Stimulated activated CD4-positive, alpha-beta T cell treated with anti-CD3 and anti-CD28 coated beads, Interleukin-2, amount 100 ng/mL, for 4 hours (primary cell): ENCODE data around the gene BTNL2.
A peak's percentile ranks its signal among the peaks of the same experiment; 100 is the strongest.

Source experiments
- DNase-seq: peaks from one replicate; pipeline ENCODE4 v3.0.0-alpha.2; 2020; ENCODE audit warnings: low read depth

BTNL2 gene

DNA sequence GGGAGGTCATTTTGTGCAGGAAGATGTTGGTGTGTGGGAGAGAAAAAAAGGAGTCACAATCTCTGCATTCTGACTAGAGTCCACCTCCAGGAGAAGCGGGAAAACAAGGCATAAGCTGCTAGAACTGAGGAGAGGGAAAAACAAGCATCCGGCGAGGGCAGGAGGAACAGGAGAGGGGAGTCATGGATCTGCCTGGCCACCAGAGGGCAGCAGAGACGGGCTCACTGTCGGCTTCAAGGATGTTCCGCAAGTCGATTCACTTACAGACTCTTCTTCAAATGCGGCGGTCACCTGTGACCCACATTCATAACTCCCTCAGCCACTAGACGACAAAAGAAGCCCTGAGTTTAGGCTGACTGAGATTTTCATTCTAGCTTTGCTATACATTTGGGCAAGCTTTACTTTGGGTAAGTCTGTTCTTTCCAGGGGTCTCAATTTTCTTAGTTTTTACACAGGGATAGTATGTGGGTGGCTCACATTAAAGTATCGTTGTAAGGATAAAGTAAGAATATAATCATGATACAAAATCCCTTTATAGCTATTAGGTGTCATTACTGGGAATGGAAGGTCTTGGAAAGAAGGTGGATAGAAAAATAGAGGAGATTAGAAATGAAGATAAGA lies 6.6 kb upstream of the BTNL2 start:
- peak; percentile 72 for DNase-seq

DNA sequence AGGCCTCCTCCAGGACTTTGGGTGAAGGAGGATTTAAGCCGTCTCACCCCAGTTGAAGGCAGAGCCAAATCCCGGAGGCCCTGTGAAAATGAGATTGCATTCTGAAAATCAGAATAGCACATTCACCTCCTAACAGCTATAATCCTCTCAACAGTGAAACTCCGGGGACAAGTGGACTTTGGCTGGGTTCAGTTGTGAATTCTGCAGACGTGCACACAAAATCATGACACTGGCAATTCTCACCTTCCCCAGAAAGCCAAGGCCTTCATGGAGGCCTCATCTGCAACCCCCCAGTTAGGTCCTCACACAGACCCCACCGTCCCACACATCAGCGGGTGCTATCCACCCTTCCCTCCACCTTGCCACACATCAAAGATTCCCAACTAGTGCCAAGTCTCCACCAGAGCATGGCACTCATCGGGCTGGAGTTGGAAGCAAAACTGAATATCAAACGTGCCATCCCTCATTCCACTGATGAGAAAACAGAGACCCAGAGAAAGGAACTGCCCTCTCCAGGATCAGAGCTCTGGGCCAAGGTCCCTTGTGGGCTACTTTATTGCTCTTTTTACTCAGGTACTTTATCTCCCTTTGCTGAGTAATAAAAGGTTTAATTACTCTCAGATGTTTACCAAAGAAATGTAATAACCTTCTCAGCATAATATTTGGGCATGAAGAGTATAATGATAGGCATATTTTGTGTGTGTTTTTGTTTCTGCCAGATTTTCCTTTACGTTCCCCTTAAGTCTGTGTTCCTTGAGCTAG lies 4.8 kb upstream of the BTNL2 start:
- DNase-seq, result no peak

DNA sequence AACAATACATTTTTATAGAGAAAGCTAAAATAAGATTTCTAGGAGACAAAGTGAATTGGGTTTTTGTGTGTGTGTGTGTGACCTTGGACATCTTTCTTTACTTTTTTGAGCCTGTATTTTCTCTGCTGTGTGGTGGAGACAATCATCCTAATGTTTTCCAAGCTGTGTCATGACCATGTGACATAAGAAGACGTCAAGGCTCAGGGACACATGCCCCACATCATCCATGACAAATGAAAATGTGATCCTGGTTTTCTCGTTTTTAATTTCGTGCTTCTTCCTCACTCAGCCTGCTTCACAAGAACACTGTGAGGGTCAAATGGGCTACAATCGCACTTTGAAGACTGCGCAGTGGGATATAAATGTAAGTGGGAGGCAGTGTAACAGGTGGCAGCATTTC lies 3.9 kb upstream of the BTNL2 start:
- no peak for DNase-seq

DNA sequence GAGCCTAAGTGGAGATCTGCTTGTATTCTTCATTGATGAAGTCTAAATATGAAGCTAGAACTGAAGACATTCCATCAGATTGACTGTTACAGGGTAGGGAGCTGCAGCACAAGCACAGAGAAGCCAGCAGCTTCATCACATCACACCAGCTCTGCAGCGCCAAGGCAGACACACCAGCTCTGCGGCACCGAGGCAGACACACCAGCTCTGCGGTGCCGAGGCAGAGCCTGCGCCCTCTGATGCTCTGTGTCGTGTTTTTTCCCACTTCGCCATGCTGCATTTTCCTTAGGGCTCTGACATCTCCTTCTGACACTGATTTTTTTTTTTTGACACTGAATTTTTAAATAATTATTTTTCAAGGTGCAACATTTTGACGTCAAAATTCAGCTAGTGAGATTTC lies 784 bp downstream of the BTNL2 start:
- no peak for DNase-seq

DNA sequence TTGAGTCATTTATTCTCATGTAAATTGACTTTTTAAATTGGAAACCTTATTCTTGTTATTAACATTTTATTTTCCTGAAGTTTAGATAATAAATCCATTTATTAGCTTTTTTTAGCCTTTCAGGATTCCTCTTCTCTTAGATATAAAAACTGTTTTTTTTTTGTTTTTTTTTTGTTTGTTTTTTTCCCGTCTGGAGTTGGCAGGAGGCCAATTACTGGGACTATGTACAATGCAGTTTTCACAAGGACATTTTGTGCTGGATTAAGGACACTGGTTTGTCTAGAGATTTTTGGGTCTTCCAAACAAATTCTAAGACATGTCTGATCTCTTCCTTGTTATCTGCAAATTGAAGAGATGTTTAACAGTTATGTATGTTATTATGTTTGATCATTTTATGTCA lies 1.3 kb downstream of the BTNL2 start:
- DNase-seq, result no peak

DNA sequence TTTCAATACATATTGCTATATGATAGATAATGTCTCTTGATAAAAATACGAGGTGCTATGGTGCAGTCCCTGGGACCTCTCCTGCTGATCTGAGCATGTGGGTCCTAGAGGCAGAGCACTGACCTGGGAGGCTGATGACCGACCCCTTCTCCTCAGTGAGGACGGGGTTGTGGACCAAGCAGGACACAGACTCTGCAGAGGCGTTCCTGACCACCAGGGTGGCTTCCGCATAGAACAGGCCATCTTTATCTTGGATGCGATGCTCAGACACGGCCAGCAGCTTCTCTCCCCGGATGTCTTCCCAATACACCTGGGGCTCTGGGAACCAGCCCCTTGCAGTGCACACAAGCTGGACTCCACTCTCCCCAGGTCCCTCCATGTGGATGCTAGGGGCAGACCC lies 4.2 kb downstream of the BTNL2 start:
- DNase-seq, result no peak

DNA sequence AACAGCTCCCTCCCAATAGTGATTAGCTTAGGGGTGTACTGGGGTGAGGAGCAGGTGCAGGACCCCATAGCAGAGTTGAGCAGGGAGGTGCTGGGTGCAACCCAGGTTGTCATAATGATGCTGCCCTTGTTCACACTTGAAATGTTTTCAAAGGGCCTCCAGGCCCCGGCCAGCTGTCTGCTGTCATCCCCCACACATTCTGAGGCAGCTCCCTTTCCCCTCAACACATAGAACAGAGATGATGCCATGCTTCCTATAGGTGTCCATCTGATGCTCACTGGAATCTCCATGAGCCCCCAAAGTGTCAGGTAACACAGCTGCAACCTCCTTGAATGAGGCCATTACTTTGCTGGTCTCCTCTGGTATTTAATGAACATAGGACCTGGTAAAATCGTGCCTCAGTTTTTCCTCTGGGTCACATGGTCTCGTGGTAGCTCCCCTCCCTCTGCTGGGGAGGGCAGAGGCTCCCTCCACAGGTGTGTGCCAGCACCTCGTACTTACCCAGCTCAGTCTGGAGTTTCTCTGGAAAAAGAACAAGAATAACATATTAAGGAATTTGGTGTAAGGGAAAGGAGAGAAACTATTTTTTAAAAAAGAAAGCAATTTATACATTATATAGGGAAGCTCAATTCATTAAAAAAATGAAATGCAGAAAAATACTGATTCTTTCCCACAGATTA lies 5.6 kb downstream of the BTNL2 start:
- DNase-seq, result no peak

DNA sequence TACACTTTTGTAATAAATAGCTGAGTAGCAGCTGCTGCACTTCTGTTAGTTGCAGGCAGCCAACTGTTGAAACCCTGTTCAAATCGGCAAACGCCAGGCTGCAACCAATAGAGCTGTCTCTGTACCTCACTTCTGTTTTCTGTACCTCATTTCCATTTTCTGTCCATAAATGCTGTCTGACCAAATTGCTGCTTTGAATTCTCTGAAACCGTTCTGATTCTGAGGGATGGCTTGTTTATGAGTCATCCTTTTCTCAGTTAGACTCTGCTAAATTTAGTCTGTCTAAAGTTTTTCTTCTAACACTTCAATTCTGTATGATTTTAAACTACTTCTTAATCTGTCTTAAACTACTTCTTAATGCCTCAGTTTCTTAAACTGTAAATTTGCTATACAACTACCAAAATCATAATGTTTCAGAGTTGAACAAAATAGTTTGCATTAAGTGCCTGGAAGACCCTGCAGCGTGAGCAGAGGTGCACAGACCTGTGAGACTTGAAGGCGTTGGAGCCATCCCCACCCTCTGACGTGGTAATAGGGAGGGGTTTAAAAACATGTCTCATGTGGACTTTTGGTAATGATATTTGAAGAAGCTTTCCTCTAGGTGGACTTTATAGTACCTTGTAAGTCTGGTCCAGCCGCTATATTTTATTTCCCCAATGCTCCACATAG lies 9.6 kb downstream of the BTNL2 start:
- DNase-seq, result no peak

DNA sequence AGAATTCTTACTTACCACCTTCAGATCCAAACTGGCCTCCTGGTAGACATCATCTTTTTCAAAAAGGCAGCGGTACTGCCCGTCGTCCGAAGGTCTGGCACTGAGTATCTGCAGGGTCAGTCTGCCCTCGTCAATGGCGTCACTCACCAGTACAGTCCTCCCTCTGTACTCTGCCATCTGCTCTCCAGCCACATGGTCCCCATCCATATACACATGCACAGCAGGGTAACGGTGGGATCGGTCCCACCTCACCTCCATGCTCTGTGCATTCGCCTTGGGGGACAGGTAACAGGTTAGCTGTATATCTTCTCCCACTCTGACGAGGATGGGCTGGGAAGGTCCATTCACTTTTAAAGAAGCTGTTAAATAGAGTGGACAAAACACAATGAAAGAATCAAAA lies 11.0 kb downstream of the BTNL2 start:
- DNase-seq, result no peak

DNA sequence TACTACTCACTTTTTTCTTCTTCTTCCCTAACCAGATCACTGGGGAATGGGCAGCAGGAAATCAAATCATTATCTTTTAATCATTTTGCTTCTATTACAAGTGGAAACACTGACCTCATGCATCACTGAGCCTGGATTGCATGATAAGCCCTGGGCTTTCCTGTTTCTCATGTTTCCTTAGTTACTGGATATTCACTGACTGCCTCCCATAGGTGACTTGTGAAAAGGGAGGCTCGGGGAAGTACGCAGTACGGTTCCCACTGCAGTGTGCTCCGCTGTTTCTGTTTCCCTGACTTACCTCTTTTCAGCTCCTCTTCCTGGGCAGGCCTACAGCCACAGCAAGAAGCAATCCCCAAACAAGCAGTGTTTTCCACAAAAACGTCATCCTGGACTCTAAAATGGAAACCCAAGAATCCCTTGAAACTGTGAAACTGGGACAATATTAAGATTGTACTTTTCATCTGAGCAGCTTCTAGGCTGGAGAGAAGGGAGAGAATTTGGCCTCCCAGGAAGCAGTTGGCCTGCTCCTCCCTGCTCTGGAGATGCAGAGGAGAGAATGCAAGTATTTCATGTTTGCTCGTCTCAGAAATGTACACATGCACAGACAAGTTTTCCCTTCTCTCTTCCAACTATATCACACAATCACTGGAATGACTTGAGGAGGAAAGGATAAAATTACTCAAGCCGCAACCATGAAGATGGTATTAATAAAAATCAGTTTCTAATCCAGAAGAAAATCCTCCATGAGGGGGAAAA lies 13.1 kb downstream of the BTNL2 start:
- no peak for DNase-seq

DNA sequence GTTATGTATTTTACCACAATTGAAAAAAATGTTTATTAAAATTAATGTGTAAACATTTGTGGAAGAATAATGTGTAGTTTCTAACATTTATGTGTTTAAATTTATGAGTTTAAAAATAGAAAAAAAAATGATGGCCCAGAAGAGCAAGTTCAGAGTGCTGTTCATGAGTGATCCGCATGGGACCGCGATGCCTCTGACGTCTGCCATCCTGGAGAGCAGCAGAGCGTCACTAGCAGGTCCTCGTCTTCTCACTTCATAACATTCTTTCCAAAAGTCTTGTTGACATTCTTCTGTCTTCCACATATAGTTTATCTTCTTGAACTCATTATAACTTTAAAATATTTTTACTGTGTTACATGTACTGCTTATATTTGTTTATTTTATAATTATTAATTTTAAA lies 15.5 kb downstream of the BTNL2 start:
- DNase-seq, result no peak

DNA sequence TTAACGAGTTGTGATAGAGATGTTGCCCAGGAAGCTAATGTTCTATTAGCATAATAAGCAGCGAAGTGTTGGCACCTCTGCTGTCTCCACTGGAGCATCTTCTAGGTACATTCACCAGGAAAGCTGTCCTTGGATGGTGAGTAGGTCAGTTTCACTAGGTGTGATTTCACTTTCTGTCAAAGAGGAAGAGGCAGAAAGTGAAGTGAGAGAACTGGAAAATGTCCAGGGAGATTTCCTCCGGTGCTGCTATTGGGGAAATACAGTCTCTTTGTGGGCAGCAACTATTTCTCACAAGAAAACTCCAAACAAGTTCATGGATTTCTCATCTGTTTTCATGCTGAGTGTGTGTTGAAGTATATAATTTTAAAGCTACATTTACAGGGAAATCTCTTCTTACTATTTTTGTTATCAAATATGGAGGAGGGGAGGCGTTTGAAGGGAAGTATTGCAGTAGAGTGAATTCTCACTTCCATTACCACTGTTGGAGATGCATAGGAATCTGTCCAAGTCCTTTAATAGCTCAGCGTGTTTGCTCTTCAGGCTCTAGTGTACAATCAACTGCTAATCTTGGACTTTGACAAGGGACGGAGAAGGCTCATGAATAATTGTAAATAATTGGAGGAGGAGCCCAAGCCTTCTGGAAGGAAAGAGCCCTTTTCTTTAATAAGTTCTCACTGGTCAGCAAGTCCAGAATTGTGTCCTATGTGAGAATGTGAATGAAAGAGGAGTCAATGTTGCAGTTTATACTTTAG lies 19.2 kb downstream of the BTNL2 start:
- no peak for DNase-seq

DNA sequence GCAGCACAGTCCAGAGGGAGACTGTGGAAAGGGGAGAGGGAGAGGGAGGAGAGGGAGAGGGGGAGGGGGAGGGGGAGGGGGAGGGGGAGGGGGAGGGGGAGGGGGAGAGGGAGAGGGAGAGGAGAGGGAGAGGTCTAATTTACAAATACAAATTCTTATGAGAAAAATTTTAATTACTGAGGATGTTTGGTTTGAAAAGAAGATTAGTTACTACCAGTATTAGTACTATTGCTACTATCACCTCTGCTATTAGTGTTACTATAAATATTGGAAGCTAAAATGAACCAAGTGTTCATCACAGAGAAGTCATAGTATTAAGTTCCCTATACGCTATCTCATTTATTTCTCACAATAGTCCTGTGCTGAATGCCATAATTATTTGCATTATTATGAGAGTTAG lies 20.9 kb downstream of the BTNL2 start:
- DNase-seq, result no peak

DNA sequence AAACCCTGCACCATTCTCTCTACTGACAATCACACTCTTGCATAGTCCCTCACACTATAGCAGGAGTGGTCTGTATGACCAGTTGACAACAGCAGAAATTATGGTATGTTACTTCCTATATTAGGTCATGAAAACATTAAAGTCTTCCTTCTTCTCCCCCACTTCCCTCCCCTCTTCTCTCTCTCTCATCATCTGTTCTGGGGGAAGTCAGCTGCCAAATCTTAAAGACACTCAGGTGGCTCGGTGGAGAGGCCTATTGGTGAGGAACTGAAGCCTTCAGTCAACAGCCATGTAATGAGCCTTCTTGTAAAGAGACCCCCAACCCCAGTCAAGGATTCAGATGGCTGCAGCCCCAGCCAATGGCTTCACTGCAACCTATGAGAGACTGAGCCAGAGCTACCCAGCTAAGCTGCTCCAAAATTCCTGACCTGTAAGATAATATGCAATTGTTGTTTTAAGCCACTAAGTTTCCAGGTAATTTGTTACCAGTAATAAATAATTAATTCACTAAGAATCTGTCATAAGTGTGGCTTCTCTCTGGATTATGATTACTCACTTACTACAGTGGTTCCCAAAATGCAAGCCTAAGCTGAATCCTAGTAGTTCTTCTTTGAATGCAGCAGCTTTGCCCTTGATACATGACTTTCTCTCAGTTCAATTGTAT lies 24.1 kb downstream of the BTNL2 start:
- no peak for DNase-seq

DNA sequence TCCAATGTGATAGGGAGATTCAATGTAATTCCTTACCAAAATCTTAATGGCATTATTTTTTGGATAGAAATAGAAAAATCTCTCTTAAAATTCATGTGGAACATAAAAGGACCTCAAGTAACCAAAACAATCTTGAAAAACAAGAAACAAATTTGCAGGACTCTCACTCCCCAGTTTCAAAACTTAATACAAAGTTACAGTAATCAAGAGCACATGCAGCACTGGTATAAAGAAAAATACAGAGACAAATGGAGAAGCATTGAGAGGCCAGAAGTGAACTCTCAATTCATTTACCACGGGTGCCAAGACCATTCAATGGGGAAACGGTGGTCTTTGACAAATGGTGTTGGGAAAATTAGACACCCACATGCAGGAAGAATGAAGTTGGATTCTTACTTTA lies 27.4 kb downstream of the BTNL2 start:
- DNase-seq, result no peak

DNA sequence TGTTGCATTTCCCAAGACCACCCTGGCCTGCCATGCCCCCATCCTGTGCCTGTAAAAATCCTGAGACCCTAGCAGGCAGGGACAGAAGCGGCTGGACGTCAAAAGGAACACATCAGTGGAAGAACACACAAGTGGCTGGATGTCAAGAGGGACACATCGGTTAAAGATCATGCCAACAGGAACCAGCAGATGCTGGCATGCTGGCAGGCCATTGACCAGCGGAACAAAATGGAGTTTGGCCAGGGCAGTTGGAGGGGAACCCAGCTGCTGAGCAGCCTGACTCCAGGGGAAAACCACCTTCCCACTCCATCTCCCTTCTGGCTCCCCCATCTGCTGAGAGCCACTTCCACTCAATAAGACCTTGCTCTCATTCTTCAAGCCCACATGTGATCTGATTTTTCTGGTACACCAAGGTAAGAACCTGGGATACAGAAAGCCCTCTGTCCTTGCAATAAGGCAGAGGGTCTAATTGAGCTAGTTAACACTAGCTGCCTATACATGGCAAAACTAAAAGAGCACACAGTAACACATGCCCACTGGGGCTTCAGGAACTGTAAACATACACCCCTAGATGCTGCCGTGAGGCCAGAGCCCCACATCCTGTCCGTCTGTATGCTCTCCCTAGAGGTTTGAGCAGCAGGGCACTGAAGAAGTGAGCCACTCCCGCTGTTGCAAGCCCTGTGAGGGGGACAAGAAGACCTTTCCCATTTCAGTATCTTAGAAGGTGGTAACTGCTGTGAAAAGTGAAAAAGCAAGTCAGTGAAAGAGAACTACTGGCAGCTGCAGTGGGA lies 31.0 kb downstream of the BTNL2 start:
- no peak for DNase-seq

DNA sequence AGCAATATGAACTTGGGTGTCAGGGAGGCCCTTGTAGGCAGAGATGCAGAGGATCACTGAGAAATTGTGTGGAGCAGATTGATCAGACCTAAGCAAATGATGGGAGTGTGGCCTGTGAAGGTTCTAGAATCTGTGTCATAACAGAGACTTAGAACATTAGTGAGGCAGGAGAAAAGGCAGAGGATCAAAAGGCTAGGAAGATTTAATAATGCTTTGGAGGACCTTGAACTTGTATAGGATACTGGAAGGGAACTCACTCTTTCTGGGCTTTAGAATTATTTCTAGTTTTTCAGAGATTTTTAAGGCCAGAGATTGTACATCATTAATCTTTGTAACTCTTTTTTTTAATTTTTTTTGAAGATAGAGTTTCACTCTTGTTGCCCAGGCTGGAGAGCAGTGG lies 35.2 kb downstream of the BTNL2 start, which contains the start of gene TSBP1:
Gene TSBP1, minus strand, starts transcription at position 101 of the 400 bp plus-strand sequence. CDS start 197 bp downstream, outside the sequence.
- DNase-seq, result no peak

DNA sequence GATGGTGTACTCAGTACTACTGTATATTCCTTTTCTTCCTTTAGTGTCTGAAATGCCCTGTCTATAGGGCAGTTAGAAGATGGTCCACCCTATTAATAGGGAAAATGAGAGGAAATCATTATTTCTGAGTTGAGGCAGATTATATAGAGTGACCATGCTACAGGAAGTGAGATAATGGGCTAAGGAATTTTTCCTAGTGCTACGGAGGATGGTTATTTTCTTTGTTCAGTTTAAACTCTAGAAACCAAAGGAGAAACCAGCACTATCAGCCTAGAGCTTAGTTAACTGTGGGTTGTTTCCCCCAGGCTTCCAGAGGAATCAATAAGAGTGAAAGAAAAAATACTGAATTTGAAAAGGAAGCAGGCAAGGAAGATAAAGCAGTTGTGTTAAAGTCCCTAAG lies 35.8 kb downstream of the BTNL2 start:
- DNase-seq, result no peak

DNA sequence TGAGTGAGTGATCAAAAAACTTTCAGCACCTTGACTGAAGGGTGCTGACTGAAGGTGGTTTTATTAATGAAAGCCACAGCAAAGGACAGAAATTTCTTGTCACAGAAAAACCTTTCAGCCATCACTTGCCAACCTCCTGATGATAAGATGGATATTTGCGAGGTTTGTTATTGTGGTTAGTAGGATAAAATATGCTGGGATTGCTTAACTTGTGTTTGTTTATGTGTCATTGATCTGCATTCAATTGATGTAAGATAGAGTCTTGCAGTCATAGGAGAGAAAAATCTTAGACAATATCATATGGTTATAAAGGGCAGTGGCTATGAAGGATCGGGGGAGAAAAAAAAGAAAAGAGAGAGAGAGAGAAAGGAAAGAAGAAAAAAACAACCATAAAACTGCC lies 36.5 kb downstream of the BTNL2 start:
- DNase-seq, result no peak

DNA sequence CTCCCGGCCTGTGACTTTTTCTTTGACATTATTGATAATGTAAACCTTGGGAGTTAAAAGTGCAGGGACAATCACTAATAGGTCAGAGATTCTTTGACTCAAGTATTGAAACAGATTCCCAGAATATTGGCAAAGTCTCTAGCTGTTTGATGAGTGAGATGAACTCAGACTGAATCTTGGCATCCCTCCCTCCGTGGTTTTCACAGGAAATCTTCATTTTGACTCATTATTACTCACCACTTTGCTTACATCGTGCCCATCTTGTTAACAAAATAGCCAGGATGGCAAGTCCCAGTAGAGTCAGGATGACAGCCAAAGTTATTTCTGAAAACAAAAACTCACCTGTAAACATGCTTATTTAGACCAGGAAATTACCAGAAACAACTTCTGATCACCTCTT lies 37.3 kb downstream of the BTNL2 start:
- no peak for DNase-seq
